Muscle of arm (tissue), 14 donors: ENCODE data around the gene GPR12. TPM values are rescaled to one million over a fixed set of nuclear protein-coding genes. Genes with fewer than 3 reads are reported as not detected.

ENCODE experiments used
- DNase-seq: peaks from one replicate; pipeline ENCODE4 v3.0.0-alpha.2; 2013
- long read RNA-seq, 11 donors: transcript quantifications; one replicate each; lab custom pipeline, GENCODE V29; 2026
- polyA plus RNA-seq, 12 donors: library from polyadenylated mRNA; unstranded; fragments of 120-200 nt; gene quantifications; one replicate each; pipeline ENCODE4 v1.2.1, GENCODE V29; 2013; ENCODE audit not compliant: insufficient read length in 12 of 12

Gene GPR12, protein sequence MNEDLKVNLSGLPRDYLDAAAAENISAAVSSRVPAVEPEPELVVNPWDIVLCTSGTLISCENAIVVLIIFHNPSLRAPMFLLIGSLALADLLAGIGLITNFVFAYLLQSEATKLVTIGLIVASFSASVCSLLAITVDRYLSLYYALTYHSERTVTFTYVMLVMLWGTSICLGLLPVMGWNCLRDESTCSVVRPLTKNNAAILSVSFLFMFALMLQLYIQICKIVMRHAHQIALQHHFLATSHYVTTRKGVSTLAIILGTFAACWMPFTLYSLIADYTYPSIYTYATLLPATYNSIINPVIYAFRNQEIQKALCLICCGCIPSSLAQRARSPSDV
- under 1 TPM in 10 of 12 donors, not detected in 2; 0.05 to 0.36 (median 0.13) TPM for polyA plus RNA-seq
- long read RNA-seq, donor 1: 0 reads
- long read RNA-seq, donor 2: 0 reads
- long read RNA-seq, donor 3: 0 reads
- long read RNA-seq, donor 4: 0 reads
- long read RNA-seq, donor 5: 0 reads
- long read RNA-seq, donor 6: 0 reads
- long read RNA-seq, donor 7: 0 reads
- long read RNA-seq, donor 8: 0 reads
- long read RNA-seq, donor 9: 0 reads
- long read RNA-seq, donor 10: 0 reads
- long read RNA-seq, donor 11, partial matches to known transcripts: 0 of 1 reads
- long read RNA-seq, donor 11, other reads (novel, unspliced or antisense): 0 of 1 reads

- DNase-seq: peak; percentile 14
These were observed at the start of gene GPR12 for GRCh38 chr13:26759907-26760831. Gene GPR12 (minus strand): TSS chr13:26760786. CDS start chr13:26759827, 959 bp downstream.

DNA sequence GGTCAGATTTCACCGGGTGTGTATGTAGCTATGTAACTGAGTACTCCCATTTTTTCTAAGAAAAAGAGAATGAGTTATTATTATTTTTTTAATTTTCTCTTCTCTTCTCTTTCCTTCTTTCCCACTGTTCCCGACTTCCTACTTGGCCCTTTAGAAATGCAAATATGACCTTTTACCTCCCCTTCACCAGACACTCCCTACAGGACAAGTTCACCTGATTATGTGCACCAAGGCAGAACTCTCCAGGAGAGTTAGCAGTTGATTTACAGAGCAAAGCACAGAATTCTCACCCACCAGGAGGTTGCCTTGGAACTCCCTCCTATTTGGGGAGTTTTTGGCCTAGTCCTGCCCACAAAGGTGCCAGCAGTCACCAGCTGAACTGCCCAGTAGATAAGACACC lies 49.5 kb upstream of the GPR12 start:
- DNase-seq: no peak

DNA sequence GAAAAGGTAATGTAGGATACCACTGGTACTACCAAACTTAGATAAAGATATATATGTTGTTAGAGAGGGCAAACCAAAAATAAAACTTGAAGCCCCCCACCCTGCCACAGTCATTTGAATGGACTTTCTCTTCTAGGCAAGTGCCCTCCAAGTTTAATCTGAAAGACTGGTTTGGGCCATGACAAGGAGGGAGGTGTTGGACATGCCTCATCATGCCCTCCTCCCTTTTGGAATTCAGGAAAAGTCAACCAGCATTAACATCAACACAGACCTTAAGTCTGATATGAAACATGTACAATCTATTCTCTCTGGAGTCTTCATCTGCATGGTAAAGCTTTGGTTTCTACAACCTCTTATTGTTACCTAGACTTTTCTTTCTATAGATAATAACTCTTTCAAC lies 46.3 kb upstream of the GPR12 start:
- no peak for DNase-seq

DNA sequence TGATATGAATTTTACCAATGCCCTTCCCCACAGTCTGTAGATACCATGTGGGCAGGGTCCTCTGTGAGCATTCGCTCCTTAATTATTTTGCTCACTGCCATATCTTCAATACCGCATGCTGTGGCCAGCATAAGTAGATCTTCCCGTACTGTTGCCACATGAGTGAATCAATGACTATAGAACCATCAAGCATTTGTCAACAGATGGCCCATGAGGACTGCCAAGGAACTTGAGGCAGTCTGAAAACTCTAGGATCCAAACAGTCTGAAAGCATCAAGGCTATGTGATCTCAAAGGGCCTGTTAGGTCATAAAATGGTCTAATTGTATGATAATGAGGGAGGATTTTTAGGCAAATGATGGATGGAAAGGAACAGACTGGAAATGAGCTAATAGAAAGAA lies 27.4 kb upstream of the GPR12 start:
- no peak for DNase-seq

- DNase-seq: no peak
These were observed 26.2 kb upstream of the GPR12 start for GRCh38 chr13:26786651-26787295.

DNA sequence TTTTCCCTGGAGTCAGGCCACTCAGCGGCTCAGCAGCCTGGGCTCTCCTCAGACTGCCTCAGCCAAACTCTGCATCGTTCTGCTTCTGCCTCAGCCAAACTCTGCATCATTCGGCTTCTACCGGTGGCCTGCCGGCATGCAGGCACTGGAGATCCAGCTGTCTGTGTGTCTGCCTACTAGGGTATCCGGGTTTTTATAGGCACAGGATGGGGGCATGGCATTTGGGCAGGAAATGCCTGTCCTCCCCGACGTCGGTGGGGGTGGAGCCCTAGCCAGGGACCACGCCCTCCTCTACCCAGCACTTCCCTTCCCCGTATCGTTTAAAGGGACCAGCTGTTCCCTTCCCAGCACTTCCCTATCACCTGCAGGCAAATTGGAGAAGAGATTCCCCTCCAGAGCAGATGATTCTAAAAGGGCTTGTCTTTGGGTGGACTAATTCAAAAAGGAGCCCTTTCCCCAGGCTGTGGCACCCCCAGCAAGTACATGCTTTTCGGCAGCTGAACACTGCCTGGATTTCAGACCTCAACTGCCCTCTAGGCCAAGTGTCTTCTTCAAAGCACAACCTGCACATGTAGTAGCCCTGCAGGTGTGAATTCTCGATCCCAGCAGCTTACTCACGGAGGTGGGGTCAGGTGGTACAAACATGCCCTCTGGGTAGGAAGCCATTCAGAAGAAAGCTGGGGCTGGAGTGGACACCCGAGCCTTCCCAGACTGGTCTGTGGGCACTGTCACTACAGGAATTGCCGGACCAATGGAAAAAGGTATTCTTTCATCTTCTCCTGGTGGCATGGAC lies 25.4 kb upstream of the GPR12 start:
- peak; percentile 14 for DNase-seq

DNA sequence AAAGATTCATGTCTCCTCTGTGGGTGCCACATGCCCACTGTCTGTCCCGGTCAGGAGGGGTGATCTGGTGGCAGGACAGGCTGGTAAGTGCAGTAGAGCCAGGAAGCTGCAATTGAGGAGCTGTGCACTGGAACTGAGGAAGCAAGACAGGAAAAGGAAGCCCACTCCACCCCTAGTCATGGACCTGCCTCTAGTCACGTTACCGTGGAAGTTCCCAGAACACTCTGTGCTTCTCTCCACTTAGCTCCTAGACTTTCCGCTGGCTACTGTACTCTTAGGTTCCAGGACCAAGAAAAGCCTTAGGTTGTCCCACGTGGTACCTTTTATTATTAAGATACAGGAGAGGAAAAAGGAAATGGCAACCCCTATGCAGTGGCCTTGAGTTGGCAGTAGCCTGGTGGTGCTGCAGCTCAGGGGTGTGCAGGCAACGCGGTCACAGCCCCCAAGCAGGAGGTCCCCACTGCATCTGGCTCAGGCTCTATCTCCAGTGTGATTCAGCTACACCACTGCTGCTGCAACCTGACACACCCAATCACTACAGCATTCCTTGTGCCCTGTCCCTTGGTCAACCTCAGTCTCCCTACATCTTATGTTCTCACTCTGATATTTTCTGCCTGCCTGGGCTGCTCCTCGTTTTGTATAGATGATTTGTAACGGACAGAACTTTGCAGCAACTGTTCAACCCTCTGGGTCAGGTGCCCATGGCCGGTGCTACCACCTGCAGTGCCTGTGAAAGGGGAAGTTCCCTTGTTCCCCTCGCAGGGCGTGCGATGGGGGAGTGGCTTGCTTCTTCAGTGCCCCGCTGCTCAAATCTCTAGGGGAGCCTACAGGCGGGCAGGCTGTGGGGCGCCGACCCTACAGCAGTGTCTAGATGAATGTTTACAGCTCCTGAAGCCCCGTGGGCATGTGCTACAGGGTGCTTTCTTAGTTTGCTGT lies 24.4 kb upstream of the GPR12 start:
- DNase-seq: no peak

DNA sequence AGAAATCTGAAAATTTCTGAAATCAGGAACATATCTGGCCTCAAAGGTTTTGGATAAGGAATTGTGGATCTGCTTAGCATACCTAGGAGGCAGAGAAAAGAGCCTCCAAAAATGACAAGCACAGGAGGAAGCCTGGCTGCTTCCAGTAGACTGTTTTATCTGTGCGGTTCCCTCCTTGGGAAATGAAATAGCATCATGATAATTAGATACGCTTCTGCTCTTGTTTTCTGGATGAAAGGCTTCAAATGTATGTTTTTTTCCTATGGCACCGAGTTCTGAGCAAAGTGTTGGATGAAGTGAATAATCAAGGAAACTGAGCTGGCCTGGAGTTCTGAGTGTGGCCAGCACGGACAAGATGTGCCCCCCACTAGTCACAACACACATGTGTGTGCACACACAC lies 19.8 kb upstream of the GPR12 start:
- DNase-seq: no peak

GRCh38 chr13:26779321-26779720 lies 18.7 kb upstream of the GPR12 start:
- no peak for DNase-seq

DNA sequence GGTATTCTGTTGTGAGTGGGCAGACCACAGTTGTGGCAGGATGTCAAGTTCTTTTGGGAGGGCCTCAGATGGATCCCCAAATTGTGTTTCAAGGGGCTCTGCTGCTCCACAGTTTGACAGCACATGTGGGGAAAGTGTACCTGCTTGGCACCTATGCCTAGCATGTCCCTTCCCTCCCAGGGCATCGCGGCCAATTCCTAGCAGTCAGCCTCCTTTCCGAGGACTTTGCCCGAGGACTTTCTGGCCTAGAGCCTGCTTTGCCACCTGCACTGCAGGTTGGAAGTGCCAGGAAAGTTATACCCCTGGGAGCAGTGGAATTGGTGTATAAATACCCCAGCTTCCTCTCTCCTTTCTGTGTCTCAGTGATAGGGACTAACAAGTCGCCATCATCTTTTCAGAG lies 11.9 kb upstream of the GPR12 start:
- DNase-seq: no peak

- DNase-seq: no peak
These were observed 11.2 kb upstream of the GPR12 start for GRCh38 chr13:26771796-26772195.

GRCh38 chr13:26762745-26763345 lies 2.3 kb upstream of the GPR12 start:
- peak; percentile 14 for DNase-seq

GRCh38 chr13:26760832-26761582 lies 421 bp upstream of the GPR12 start:
- DNase-seq: no peak

DNA sequence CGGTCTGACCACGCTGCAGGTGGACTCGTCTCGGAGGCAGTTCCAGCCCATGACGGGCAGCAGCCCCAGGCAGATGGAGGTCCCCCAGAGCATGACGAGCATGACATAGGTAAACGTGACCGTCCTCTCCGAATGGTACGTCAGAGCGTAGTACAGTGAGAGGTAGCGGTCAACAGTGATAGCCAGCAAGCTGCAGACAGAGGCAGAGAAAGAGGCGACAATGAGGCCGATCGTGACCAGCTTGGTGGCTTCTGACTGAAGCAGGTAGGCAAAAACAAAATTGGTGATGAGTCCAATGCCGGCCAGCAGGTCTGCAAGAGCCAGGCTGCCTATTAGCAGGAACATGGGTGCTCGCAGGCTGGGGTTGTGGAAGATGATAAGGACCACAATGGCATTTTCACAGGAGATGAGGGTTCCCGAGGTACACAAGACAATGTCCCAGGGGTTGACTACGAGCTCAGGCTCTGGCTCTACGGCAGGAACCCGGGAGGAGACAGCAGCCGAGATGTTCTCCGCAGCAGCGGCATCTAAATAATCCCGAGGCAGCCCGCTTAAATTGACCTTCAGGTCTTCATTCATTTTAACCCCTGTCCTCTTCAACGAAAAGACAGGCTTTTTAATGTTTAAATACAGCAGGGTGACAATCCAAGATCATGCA lies 1.2 kb downstream of the GPR12 start:
- DNase-seq: no peak

DNA sequence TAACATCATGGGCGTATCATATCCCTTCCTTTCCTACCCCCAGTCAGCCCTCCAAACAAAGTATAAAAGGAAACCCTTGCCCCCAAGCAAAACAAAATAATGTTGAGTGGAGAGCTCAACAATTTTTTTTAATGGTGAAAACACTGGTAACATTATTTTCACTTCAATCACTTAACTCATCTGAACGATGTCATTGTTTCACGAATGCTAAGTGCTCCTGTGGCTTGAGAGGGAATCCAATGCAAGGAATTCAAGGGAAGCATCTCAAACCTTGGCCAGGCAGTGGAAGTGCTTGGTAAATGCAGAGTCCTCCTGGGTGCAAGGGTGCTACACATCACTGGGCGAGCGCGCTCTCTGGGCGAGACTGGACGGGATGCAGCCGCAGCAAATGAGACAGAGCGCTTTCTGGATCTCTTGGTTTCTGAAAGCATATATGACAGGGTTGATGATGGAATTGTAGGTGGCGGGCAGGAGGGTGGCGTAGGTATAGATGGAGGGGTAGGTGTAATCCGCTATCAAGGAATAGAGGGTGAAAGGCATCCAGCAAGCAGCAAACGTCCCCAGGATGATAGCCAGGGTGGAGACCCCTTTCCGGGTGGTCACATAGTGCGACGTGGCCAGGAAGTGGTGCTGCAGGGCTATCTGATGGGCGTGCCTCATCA lies 2.0 kb downstream of the GPR12 start:
- DNase-seq: no peak

GRCh38 chr13:26756961-26757360 lies 3.6 kb downstream of the GPR12 start:
- DNase-seq: no peak

DNA sequence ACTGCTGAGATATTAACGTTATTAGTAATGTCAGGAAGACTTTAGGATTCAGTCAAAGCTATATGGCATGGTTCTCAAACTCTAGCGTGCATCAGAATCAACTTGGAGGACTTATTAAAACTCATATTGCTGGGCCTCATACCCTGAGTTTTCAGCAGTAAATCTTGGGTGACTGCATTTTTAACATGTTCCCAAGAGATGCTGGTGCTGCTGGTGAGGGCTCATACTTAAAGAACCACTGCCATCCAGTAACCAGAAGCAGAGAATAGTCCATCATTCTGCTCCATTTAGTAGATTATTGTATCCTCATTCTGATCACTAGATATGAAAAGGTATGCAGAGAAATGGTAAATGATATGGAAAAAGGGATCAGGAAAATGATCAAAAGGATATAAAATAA lies 7.9 kb downstream of the GPR12 start:
- DNase-seq: no peak
